NOMO-1 treated with dmso at 0.1 percent for 144 hours (cell line): Measurements from ENCODE around the gene ADAM8.

Source experiments
- DNase-seq: peaks from one replicate; lab custom pipeline; 2025; ENCODE audit not compliant: unreplicated experiment; lab: John Stamatoyannopoulos, UW

The ADAM8 gene

DNA sequence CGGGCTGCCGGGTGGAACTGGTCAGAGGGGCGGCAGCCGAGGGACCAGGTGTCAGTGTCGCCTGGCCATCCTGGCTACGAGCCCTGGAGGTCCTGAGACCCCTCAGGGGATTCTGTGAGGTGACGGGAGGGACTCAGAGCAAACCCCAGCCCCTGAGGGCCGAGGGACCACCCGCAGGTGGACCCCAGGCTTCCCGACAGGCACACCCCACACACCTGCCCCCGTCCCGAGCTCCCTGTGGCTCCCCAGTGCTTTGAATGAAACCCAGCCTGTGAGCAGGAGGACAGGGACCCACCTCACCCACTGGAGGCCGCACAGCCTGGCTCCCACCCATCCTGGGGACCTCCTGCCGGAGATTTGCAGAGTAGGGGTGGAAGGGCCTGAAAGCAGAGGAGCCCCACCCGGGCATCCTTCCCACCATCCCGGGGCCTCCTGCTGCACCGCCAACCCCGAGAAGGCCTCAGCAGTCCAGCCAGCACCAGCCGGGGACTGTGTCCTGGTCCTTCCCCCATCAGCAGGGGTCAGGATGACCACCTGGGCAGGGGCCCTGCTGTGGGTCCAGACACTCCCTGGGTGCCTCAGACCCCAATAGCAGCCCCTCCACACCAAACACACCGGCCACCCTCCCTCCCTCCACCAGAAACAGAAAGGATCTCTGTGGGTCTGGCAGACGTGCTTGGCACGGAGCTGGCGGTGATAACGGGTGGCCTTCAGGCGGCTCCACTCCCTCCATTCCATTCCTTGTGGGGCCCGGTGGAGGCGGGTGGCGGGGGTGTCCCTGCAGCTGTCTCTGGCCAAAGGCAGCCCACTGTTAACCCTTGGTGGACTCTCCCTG lies 25.1 kb downstream of the ADAM8 start:
- DNase-seq, result no peak

DNA sequence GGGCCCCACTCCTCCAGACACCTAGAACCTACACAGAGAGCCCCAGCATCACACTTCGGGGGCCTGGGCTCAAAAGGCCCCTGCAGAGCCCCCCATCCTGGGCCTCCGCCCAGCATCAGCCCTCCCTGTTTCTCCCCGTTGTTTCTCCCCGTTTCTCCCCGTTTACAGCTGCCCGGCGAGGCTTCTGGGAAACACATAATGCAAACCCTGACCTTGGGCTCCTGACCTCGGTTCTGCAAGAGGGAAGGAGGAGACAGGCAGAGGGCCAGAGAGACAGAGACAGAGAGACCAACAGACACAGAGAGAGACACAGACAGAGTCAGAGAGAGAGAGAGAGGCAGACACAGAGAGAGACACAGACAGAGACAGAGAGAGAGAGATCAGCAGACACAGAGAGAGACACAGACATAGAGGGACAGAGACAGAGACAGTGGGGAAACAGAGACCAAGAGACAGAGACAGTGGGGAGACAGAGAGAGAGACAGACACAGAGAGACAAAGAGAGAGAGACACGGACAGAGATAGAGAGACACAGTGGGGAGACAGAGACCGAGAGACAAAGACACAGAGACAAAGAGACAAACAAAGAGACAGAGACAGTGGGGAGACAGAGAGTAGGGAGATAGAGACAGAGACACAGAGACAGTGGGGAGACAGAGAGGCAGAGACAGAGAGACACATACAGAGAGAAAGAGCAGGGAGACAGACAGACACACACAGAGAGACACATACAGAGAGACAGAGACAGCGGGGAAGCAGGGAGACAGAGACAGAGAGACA lies 26.5 kb downstream of the ADAM8 start:
- no peak for DNase-seq

DNA sequence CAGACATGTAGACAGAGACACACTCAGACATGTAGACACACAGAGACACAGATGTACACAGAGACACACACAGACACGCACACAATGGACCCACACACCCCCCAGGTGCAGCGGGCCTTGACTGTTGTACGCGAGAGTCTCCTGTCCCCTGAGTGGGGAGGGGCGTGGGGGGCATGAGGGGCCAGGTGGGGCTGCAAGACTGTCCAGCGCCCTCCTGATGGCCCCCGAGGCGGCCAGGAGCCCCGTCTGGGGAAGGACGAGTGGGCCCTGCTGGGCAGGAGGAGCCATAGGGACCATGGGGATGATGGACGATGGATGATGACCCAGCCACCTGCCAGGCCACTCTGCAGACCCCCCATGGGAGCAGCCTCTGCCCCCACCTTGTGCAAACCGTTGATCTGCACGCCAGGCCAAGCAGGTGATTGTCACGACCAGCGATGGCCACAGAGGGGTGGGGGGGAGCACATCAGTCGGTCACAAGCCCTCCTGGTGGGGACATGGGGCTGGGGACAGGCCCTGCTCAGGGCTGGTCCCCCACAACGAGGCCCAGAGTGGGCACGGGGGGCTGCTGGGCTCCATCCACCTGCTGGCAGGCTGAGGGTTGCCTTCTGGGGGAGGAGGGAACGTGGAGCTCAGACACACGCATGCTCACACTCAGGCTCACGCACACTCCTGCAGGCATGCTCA lies 27.4 kb downstream of the ADAM8 start:
- no peak for DNase-seq

DNA sequence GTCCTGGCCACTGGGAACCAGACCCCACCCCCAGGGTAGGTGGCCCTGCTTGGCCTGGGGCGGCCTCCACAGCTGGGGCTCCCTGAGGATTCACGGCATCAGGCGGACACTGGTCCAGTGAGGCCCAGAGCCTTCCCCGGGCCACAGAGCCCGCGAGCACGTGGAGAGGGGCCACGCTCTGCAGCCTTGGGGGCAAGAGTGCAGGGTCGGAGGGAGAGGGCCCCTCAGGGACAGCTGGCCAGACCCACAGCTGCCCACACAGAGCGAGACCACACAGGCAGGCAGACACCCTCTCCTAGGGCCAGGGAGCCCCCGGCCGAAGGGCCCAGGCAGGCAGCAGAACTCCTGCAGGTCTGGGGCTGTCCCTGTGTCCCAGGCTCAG lies 28.3 kb downstream of the ADAM8 start:
- DNase-seq, result no peak

DNA sequence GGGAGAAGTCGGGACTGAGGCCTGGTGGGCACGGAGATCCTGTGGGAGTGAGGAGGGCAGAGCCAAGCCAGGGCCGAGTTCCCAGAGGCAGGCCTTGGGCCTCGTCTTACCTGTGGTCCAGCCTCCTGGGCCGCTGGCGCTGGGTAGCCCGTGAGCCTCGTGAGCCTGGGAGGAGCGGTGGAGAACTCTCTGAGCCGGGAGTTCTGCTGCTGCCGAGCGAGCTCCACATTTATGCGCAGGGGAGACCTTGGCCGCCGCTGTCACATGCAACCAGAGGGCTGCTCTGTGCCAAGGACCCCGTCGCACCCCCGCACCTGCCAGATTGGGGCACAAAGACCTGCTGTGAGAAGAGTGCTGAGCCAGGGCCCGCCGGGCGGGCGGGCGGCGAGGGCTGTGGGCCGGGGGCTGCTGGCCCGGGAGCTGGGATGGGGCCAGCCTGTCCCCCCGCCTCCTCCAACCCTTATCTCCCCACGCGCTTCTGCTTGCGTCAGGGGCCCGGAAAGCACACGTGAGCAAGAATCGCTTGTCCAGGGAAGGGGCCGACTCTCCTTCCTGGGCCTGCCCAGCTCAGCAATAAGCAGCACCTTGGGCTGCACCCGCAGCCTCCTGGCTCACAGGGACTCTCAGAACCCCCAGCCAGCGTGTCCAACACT lies 28.9 kb downstream of the ADAM8 start:
- no peak for DNase-seq

DNA sequence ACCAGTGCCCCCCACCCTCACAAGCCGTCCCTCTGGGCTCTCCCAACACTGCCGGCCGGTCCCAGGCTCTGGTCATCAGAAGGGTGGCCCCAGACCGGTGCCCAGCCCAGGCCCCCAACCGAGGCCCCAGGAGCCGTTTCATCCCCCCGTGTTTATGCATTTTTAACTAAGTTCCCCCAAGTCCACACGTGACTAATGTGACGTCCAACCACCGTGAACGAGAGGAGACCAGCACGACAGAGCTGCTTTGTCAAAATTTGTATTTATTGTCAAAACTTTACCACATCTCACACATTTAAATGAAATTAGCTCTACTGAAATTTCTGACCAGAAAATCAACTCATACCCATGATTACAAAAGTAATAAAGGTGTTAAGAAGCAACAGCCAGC lies 30.4 kb downstream of the ADAM8 start:
- no peak for DNase-seq

DNA sequence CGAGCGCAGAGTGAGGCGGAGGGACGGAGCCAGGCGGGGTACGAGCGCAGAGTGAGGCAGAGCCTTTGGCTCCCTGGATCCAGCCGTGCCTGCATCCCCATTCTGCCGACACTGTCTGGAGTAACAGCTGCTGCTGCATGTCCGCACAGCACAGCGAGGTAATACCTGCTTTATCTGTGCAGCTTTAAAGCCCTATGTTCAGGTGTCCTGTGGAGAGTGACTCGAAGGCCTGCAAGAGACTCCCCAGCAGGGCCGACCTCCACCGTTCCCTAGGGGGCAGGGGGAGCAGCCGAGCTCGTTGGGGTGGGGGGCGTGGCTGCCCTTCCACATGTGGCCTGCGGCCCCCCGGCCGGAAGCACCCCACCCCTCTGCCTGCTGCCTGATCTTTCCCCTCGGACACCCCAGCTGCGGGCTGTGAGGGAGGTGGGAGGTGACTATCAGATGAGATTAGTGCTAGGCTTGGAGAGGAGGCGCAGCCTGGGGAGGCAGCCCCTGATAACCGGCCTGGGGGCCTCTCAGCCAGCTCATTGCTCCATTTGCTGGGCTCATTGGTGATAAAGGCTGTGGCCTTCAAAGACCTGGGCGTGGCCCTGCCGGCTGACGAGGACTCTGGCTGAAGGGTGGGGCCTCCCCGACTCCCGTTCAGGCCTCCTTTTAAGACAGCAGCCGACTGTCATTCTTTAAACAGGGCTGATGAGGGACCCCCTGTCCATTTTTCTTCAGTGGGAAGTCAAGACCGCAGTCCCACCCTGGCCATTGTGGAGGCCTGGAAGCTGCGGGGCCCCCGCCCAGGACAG lies 31.0 kb downstream of the ADAM8 start:
- no peak for DNase-seq

DNA sequence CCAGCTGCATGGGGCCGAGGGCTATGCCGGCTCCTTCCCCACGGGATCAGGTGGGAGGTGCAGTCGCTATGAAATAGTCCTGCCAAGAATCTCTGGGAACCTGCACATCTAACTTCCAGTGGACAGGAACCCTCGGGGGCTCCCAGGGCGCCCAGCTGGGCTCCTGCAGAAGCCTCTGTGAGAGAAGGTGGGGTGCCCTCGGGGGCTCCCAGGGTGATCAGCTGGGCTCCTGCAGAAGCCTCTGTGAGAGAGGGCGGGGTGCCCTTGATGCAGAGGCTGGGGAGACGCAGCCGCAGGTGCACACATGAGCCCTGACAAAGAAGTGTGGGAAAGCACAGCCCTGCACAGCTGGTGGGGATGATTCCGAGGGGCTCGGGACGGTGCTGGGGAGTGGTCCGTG lies 33.1 kb downstream of the ADAM8 start:
- no peak for DNase-seq

DNA sequence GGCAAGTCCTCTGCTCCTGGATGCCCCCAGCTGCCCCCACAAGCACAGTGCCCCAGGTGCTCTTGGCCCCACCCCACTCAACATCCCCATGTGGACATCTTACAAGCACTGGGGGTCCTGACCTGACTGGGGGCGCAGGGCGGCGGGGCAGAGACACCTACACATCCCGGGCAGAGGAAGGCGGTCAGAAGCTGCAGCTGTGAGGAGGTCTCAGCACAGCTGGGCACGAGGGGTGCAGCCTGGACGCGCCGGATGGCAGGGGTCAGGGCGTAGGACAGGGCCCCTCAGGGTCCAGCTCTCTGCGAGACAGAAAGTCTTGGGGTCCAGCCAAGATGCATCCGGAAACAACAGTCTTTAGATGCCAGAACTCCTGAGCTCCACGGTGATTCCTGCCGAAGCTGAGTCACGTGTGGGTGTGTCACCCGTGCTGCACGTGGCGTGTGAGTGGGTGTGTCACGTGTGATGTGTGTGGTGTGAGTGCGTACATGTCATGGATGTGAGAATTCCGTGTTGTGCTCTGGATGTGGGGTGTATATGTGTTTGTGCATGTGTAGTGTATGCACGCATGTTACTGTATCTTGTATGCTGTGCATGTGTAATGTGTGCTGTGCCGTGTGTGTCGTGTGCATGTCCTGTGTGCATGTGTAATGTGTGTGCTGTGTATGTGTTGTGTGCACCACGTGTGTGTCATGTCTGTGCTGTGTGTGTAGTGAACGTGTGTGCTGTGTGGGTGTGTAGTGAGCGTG lies 33.9 kb downstream of the ADAM8 start:
- DNase-seq, result no peak

DNA sequence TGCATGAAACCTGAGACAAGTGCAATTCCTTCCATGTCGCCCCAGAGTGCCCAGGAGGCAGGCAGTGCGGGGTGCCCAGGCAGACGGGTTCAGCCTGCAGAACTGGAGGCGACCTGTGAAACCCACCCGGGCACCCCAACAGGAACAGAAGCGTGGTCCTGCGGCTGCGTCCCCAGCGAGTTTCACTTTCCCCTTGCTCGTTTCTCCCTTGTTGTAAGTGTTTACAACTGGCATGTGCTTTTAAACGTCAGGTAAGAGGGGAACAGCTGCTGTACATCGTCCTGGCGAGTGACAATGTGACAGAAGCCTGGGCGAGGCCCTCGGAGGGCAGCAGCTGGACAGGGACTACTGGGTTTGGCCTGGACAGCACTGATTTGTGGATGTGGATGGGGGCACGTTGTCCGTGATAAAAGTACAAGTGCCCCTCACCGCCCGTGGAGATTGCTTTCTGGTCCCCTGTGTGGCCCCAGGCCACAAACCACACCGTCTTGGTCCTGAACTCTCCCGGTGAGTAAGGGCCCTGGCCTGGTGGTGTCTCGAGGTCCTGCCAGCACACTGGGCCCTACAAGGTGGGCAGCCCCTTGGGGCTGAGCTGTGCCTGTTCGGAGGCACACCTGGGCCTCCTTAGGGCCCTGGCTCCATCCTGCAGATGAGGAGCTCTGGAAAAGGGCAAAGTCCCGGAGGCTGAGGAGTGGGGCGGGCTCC lies 35.0 kb downstream of the ADAM8 start:
- no peak for DNase-seq

DNA sequence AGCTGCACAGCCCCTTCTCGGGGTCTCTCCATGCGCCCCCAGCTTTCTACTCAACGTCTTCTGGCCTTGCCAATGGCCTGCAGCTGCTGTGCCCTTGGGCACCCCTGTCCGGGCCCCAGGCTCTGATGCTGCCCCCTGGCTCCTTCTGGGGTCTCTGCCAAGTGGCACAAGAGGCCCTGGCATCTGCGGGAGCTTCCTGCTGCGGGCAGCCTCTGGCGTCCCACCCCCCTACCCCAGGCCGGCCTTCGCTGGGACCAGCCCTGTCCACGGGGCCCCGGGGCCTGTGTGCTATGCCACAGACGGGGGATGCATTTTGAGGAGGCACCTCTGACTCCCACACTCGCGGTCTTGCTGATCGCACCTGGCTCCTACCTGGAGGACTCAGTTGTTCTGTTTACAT lies 36.7 kb downstream of the ADAM8 start:
- DNase-seq, result no peak

DNA sequence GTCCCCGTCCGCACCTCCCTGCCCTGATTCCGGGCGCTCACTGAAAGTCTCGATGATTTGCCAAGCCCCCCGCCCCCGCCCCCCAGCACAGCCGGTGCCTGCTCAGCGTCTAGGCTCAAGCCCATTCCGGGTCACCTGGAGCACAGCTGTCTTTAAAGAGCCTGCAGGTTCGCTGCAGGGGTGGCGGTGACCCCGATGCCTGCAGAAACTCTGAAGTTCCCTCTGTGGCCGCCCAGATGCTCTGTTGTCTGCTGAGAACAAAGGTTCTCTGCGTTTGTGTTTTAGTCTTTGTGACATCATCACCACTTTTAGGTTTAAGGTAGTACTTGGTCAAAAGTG lies 38.2 kb downstream of the ADAM8 start:
- no peak for DNase-seq

DNA sequence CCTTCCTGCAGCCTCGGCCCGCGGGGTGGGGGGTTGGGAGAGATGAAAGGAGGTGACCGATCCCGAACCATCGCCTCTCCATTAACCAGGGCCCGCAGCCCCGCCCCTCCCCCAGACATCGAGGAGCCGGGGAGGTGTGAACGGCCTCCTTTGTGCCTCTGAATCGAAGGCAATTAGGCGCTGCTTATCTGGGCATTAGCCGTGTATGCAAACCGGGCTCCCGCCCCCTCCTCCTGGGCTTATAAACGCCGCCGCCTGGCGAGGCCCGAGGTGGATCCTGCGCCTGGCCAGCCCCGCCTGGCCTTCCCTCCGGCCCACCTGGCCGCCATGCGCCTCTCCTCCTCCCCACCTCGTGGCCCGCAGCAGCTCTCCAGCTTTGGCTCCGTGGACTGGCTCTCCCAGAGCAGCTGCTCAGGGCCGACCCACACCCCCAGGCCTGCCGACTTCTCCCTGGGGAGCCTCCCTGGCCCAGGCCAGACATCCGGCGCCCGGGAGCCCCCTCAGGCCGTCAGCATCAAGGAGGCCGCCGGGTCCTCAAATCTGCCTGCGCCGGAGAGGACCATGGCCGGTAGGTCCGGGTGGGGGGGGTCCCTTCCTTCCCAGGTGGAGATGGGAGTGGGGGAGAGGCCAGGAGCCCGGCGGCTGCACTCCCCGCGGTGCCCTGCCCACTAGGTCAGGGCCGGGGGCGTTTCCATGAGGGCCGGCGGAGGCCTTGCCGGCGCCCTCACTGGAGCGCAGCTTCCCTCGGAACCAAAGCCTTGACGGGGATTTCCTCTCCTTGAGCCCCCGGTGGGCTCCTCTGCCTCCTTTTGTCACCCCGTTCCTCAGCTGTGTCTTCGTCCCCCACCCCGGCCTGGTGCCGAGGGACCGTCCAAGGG lies 38.8 kb downstream of the ADAM8 start, which contains the start of gene VENTX:
Gene VENTX, plus strand, starts transcription at position 268 of the 878 bp plus-strand sequence. Its CDS starts 60 bp downstream, at position 328.
- no peak for DNase-seq

DNA sequence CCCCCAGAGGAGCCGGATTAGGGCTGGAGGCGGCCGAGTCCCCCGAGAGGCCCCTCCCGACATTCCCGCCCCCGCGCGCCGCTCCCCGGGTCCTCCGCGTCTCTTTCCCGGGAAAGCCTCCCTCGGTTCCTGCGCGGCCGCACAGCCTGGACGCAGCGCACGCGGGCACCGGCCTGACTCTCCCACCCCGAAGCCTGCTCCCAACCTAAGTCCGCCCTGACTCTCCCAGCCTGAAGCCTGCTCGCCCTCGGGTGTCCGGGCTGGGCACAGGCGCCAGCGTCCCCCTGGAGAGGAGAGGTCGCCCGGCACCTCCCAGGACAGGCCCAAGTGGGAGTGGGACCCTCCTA lies 39.5 kb downstream of the ADAM8 start:
- no peak for DNase-seq

DNA sequence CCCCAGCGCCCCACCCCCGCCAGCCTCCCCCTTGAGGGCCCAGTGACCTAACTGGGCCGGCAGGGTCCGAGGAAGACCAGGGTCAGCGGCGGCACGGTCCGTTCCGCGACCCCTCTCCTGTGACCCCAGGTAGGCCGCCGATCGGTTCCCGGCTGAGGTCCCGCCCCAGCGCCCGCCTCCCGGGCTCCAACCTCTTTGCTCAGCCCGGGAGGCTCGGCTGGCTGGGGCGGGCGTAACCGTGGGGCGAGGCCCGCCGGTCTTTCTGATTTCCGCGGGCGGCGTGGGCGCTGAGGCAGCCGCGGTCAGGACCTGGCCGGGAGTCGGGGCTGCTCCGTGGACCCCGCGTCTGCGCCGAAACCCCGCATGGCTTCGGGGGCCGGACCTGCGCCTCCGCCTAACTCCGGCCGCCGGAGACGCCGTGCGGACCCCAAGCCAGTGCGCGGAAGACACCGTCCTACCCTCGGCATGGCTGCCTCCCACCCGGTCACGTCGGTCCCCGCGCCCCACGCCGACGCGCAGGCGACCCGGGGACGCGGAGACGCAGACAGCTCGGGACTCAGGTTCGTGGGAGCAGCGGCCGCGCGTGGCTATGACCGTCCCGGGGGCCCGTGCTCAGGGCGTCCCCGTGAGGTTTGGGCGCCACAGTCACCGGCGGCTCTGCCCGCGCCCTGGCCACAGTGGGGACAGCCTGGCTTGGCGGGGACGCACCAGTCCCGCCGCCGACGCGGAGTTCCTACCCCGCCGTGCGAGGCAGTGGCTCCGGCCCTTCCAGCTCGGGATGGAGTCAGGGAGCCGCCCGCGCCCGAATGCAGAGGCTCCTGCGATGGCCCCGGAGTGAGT lies 40.0 kb downstream of the ADAM8 start:
- DNase-seq, result no peak

DNA sequence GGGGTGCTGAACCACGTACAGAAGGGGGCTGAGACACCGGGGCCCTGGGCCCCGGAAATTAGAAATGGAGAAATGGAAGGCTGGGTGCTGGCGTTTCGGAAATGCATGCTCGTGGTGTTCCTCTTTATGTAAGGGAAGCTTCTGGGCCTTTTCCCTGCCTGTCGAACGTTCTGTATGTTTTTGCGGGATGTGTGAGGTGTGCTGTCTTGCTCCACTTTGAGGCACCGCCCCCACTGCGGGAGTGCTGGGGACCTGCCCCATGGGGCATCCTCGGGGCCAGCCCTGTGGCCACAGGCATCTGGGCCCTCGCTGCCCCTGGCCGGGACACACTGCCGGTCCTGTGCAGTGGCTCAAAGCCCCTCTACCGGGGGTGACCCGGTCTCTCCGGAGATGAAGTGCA lies 40.7 kb downstream of the ADAM8 start:
- no peak for DNase-seq

DNA sequence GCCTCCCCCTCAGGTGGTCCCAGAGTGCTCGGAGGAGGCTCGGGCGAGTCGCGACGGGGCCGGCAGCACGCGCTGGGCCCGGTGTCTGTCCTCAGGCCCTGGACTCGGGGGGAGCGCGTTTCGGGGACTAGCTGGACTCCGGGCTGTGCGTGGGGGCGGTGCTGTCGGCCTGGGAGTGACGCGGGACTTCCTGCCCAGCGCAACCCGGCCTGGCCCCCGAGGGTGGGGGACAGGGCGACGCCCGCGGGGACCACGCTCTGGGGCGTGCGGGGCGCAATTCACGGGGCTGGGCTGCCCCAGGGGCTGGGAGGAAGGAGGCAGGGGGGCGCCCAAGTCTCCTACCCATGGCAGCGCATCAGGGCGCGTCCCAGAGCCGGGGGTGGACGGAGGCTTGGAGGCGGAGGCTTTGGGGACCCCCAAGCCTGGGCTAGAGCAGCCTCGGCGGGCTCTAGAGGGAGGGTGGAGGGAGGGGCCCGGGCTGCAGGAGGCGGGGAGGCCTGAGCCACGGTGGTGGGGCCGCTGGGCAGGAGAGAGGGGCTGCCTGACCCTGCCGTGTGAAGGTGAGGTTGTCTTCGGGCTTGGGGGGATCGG lies 41.3 kb downstream of the ADAM8 start:
- DNase-seq, result no peak
